T-helper 22 cell (primary cell): ENCODE data around the gene CCDC150.
"Not testable (repeated sequence)": the region's sequence is repeated elsewhere in the genome, so short reads cannot be mapped to it uniquely, and the experiment has no call there.

Experiments used
- DNase-seq: peaks from one replicate; pipeline ENCODE4 v3.0.0-alpha.2; 2020; ENCODE audit warnings: low read depth

Gene CCDC150

GRCh38 chr2:196718419-196719109 lies 79.0 kb downstream of the CCDC150 start:
- no peak for DNase-seq

- no peak for DNase-seq
Measured at GRCh38 chr2:196719110-196719872, 79.8 kb downstream of the CCDC150 start.

GRCh38 chr2:196723571-196723970 lies 84.1 kb downstream of the CCDC150 start:
- DNase-seq, result no peak

GRCh38 chr2:196725218-196725617 lies 85.7 kb downstream of the CCDC150 start:
- DNase-seq, result no peak

- no peak for DNase-seq
Measured at GRCh38 chr2:196725882-196726281, 86.4 kb downstream of the CCDC150 start.

GRCh38 chr2:196729418-196729817 lies 89.9 kb downstream of the CCDC150 start:
- DNase-seq, result no peak

GRCh38 chr2:196736646-196737045 lies 97.1 kb downstream of the CCDC150 start:
- not testable (repeated sequence) for DNase-seq

- no peak for DNase-seq
Measured at GRCh38 chr2:196737046-196737445, 97.5 kb downstream of the CCDC150 start.

GRCh38 chr2:196739031-196739430 lies 99.5 kb downstream of the CCDC150 start:
- DNase-seq, result no peak

- no peak for DNase-seq
Measured at GRCh38 chr2:196742216-196742615, 102.7 kb downstream of the CCDC150 start.

- no peak for DNase-seq
Measured at GRCh38 chr2:196742685-196743084, 103.2 kb downstream of the CCDC150 start.

GRCh38 chr2:196743165-196743564 lies 103.7 kb downstream of the CCDC150 start:
- no peak for DNase-seq

GRCh38 chr2:196745711-196746110 lies 106.2 kb downstream of the CCDC150 start:
- DNase-seq, result no peak

- no peak for DNase-seq
Measured at GRCh38 chr2:196747400-196747799, 107.9 kb downstream of the CCDC150 start.

GRCh38 chr2:196748123-196748522 lies 108.6 kb downstream of the CCDC150 start:
- no peak for DNase-seq

- DNase-seq, result no peak
Measured at GRCh38 chr2:196750291-196750923, 110.9 kb downstream of the CCDC150 start.

GRCh38 chr2:196750977-196751631 lies 111.6 kb downstream of the CCDC150 start:
- peak; percentile 5 for DNase-seq

- no peak for DNase-seq
Measured at GRCh38 chr2:196758474-196759377, 119.2 kb downstream of the CCDC150 start.

GRCh38 chr2:196759378-196759706 lies 119.8 kb downstream of the CCDC150 start:
- DNase-seq, result no peak

- DNase-seq, result no peak
Measured at GRCh38 chr2:196767101-196767500, 127.6 kb downstream of the CCDC150 start.
